Left ventricle myocardium inferior (tissue), 1 donor: ENCODE data around the gene FGF22. TPM values are rescaled to one million over a fixed set of nuclear protein-coding genes. Genes with fewer than 3 reads are reported as not detected.

Experiments used
- DNase-seq: peaks from one replicate; pipeline ENCODE4 v3.0.0-alpha.2; 2020
- H3K27ac ChIP-seq: fragments of 200-600 bp; replicated peaks from 2 replicates; pipeline ENCODE4 v1.8.0; 2021
- H3K27me3 ChIP-seq: fragments of 200-600 bp; 2 replicates; pipeline ENCODE4 v1.8.0; 2021; ENCODE audit warnings: low read depth
- H3K36me3 ChIP-seq: fragments of 200-600 bp; 2 replicates; pipeline ENCODE4 v1.8.0; 2021
- H3K4me1 ChIP-seq: fragments of 200-600 bp; 2 replicates; pipeline ENCODE4 v1.8.0; 2021
- H3K4me3 ChIP-seq: fragments of 200-600 bp; 2 replicates; pipeline ENCODE4 v1.8.0; 2021; ENCODE audit warnings: mild to moderate bottlenecking, moderate library complexity
- H3K9me3 ChIP-seq: fragments of 200-600 bp; replicated peaks from 2 replicates; pipeline ENCODE4 v1.8.0; 2021
- intact Hi-C: fragments of 100-400 bp; cut with micrococcal nuclease; formaldehyde crosslinking; loops from one replicate; pipeline ENCODE4 v1.11.0; 2022
- total RNA-seq: library from RNA; stranded (reverse); fragmentation: NEBNext Ultra II Directional; extraction: Animal tissue kit (Norgen Biotek cat#: 25700); gene quantifications from one replicate; pipeline ENCODE4 v1.2.1, GENCODE V29; 2021
- TF ChIP-seq, protein P1 (sequence below): fragments of 200-600 bp; IDR thresholded peaks from 2 replicates; pipeline ENCODE4 v1.8.0; 2021; ENCODE audit warnings: antibody characterized with exemption, mild to moderate bottlenecking, borderline replicate concordance
- donor health status: DM: no; HTN: yes; CAD: no; lungs with severe emphysema.

The FGF22 gene
- total RNA-seq, 1 donor from 2014 or later = not detected

DNA sequence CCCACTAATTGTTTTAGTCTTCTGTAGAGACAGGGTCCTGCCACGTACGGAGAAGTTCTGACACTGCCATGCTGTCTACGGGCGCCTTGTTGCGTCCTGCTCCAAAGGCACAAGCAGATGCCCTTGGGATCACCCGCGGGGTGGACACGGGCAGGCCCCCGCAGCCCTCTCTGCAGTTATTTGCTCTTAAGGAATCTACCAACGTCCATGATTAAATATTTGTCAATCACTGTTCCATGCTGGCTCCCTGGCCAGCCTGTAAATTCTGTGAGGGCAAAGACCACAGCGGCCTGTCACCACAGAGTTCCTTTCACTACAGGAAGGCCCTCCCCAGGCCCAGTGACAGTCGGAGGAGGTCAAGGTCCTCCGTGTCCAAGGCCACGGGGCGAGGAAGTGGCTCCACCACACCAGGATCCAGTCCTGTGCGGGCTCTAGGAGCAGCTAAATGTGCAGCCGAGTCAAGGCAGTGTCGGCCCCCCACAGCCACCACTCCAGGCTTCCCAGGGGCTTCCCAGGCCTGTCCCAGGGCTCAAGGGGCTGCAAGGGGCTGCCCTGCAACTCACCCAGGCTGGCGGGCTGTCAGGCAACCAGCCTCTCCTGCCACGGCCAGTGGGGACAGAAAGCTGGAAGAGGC is 21.2 kb downstream of the FGF22 start:
- no peaks in the 10 kb centered on the region for H3K27me3 ChIP-seq
- peak overlapping the region; percentile 90 for H3K27ac ChIP-seq
- H3K4me3 ChIP-seq = peak overlapping the region; percentile 100
- H3K4me1 ChIP-seq = peaks cover 89% of the 10 kb centered on the region
- no peaks in the 10 kb centered on the region for H3K9me3 ChIP-seq
- intact Hi-C loops = no loop called here
- no peaks in the 10 kb centered on the region for H3K36me3 ChIP-seq
- TF ChIP-seq, protein P1, sequence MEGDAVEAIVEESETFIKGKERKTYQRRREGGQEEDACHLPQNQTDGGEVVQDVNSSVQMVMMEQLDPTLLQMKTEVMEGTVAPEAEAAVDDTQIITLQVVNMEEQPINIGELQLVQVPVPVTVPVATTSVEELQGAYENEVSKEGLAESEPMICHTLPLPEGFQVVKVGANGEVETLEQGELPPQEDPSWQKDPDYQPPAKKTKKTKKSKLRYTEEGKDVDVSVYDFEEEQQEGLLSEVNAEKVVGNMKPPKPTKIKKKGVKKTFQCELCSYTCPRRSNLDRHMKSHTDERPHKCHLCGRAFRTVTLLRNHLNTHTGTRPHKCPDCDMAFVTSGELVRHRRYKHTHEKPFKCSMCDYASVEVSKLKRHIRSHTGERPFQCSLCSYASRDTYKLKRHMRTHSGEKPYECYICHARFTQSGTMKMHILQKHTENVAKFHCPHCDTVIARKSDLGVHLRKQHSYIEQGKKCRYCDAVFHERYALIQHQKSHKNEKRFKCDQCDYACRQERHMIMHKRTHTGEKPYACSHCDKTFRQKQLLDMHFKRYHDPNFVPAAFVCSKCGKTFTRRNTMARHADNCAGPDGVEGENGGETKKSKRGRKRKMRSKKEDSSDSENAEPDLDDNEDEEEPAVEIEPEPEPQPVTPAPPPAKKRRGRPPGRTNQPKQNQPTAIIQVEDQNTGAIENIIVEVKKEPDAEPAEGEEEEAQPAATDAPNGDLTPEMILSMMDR = no peak
- DNase-seq = no peak

DNA sequence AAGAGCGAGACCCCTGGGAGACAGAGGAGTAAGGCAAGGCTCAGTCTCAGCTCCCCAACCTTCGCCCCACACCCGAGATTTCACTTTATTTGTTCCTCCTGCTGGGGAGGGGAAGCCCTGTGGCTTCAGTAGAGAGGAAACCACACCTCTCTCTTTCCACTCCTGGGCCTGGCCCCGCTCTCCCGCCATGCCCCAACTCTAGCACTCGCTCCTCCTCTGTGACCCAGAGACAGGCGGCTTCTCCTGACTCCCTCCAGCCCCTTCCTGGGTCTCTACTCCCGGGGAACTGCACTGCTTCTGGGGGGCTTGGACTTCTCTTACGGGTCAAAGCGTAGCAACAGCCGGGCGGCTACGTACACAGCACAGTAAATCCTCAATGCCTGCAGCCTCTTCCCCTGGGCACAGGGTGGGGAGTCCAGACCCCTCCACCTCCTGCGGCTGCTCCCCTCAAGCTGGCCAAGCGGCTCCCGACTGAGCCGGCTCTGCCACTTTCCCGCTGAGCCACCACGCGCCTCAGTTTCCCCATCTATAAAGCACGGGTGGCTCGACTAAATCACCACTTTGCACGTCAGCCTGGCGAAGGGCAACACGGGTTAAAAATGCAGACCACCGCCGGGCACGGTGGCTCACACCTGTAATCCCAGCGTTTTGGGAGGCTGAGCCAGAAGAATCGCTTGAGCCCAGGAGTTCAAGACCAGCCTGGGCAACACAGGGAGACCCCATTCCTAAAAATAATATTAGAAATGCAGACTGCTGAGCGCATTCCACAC is 21.9 kb downstream of the FGF22 start:
- DNase-seq = no peak
- Histone ChIP-seq H3K4me1 (peaks cover 83% of the 10 kb centered on the region), H3K36me3 (no peaks in the 10 kb centered on the region), H3K9me3 (no peaks in the 10 kb centered on the region), H3K4me3 (peak overlapping the region; percentile 100), H3K27ac (peak overlapping the region; percentile 90), H3K27me3 (no peaks in the 10 kb centered on the region)
- intact Hi-C loops = no loop called here
- TF ChIP-seq, protein P1 = no peak

DNA sequence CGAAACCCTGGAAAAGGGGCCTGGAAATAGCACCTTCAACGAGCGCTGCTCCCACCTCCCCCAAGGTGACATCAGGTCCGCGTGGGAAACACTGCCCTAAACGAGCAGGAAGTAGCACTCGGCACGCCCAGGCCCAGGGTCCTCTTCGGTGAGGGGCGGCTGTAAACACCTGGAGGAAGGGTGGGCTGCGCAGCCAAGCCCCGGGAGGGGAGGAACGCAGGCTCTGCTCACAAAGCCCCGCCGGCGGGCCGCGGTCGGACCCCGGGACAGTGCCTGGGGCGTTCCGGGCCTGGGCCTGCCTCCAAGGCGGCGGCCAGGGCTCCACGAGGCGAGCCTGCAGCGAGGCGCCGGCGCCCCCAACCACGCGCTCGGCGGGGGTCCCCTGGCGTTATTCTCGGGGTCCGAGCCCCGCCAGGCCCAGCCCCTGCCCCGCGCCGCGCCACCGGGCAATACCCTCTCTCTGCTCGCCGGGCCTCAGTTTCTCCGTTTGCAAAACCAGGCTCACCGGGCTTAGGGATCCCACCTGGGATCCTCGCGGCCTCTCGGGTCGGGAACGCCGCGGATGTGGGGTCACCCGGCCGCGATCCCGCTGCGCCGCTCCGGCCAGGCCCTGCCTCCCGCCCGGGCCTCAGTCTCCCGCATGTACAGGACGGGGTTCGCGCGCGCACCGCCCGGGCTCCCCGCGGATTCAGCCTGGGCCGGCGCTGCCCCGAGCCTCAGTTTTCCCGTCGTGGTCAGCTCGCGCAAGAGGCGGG is 22.7 kb downstream of the FGF22 start:
- H3K4me3 ChIP-seq = peak overlapping the region; percentile 100
- H3K27me3 ChIP-seq = no peaks in the 10 kb centered on the region
- H3K27ac ChIP-seq = peak overlapping the region; percentile 90
- DNase-seq = no peak
- H3K36me3 ChIP-seq = no peaks in the 10 kb centered on the region
- H3K4me1 ChIP-seq = peaks cover 76% of the 10 kb centered on the region
- intact Hi-C loops = no loop called here
- TF ChIP-seq, protein P1 = no peak
- H3K9me3 ChIP-seq = no peaks in the 10 kb centered on the region

DNA sequence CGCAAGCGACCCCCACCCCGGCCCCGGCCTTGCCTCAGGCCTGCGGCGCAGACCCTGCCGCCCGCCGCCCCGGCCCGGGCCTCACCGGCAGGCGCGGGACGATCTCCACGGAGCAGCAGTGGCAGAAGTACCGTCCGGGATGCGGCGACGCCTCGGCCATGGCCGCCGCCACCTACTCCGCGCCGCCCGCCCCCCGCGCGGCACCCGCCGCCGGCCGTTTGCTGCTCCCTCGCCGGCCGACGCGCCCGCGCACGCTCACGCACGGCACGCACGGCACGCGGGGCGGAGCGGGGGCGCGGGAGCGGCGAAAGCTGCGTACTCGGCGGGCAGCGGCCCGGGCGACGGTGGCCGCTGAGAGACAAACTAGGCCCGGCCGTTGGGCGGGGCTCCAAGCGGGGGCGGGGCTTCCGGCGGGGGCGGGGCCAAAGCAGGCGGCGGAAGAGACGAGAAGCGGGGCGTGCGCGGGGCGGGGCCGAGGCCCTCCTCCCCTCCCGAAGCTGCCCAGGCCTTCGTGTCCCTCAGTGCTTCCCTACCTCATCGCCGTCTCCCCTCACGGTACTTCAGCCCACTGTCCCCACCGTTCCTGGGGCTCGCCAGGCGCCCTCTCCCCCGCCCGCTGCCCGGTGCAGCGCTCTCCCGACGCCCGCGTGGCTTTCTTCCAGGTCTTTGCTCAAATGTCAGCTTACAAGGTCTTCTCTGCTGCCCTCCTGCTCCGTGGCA is 23.4 kb downstream of the FGF22 start, which contains the start of gene RNF126:
Gene RNF126, minus strand, starts transcription at position 253 of the 720 bp plus-strand sequence. Its CDS starts 93 bp downstream, at position 160.
- peak; percentile 96 for DNase-seq
- peaks cover 68% of the 10 kb centered on the region for H3K4me1 ChIP-seq
- no peaks in the 10 kb centered on the region for H3K36me3 ChIP-seq
- H3K27me3 ChIP-seq = no peaks in the 10 kb centered on the region
- no peaks in the 10 kb centered on the region for H3K9me3 ChIP-seq
- intact Hi-C loops = no loop called here
- peak within 1 kb of the TSS; percentile 90 for H3K27ac ChIP-seq
- peak within 1 kb of the TSS; percentile 100 for H3K4me3 ChIP-seq
- TF ChIP-seq, protein P1 = no peak

DNA sequence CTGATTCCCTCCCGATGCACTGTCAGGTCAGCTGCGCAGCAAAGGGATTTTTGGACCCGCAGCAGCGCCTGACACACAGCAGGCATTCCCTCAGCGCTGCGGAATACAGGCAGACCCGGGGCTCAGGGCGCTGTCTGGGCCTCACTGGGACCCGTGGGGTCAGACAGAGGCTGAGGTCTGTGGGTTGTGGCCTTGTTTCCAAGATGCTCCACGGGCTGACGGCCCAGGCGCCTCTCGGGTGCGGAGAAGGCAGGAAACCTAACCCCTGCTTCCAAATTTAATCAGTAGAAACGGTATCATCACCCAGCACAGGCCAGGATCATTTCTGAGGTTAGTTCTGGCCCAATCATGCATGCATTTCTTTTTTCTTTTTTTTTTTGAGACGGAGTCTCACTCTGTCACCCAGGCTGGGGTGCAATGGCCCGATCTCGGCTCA is 24.0 kb downstream of the FGF22 start:
- no peak for DNase-seq
- peaks cover 63% of the 10 kb centered on the region for H3K4me1 ChIP-seq
- H3K4me3 ChIP-seq = peak overlapping the region; percentile 100

More for the DNA sequence above, 24.0 kb downstream of the FGF22 start:
- H3K36me3 ChIP-seq = no peaks in the 10 kb centered on the region
- no peaks in the 10 kb centered on the region for H3K27me3 ChIP-seq
- intact Hi-C loops = no loop called here
- TF ChIP-seq, protein P1 = no peak
- peak overlapping the region; percentile 90 for H3K27ac ChIP-seq
- peaks cover 2% of the 10 kb centered on the region for H3K9me3 ChIP-seq
